Astrocyte of the cerebellum (primary cell): ENCODE measurements around the gene ARID1B.

Experiments used
- DNase-seq: peaks from one replicate; pipeline ENCODE4 v3.0.0-alpha.2; 2011; ENCODE audit warnings: low read depth
- H3K4me3 ChIP-seq: 2 replicates; pipeline ENCODE4 v1.5.1; 2011; ENCODE audit warnings: mild to moderate bottlenecking, low read depth, low read length, moderate library complexity
- CTCF ChIP-seq: IDR thresholded peaks from 2 replicates; pipeline ENCODE4 v1.5.1; 2012; ENCODE audit warnings: low read length, low read depth, moderate library complexity, mild to moderate bottlenecking; ENCODE audit errors: missing control alignments
- in situ Hi-C: cut with HindIII; loops from 2 replicates; pipeline ENCODE4 v1.10.0; 2017; ENCODE audit warnings: low sequenced_read_pairs

The ARID1B gene

GRCh38 chr6:157070403-157071107 lies 293.4 kb downstream of the ARID1B start:
- no peak overlapping the region for H3K4me3 ChIP-seq
- no peak for TF ChIP-seq CTCF
- in situ Hi-C loops = no loop called here
- peak; percentile 59 for DNase-seq

GRCh38 chr6:157072128-157072527 lies 294.9 kb downstream of the ARID1B start:
- DNase-seq = no peak
- no peak overlapping the region for H3K4me3 ChIP-seq
- in situ Hi-C loops = no loop called here
- no peak for TF ChIP-seq CTCF

- H3K4me3 ChIP-seq = no peak overlapping the region
- in situ Hi-C loops = no loop called here
- TF ChIP-seq CTCF = no peak
- no peak for DNase-seq
Observed at GRCh38 chr6:157073596-157073995, 296.4 kb downstream of the ARID1B start.

GRCh38 chr6:157074969-157075368 lies 297.8 kb downstream of the ARID1B start:
- TF ChIP-seq CTCF = no peak
- H3K4me3 ChIP-seq = no peak overlapping the region
- DNase-seq = no peak
- in situ Hi-C loops = no loop called here

GRCh38 chr6:157075549-157076450 lies 298.6 kb downstream of the ARID1B start:
- no peak for DNase-seq
- no peak overlapping the region for H3K4me3 ChIP-seq
- no peak for TF ChIP-seq CTCF
- in situ Hi-C loops = no loop called here

- no peak for TF ChIP-seq CTCF
- DNase-seq = no peak
- in situ Hi-C loops = no loop called here
- no peak overlapping the region for H3K4me3 ChIP-seq
Observed at GRCh38 chr6:157076451-157076822, 299.3 kb downstream of the ARID1B start.
